OCI-LY1 (cell line): ENCODE results near the gene RERG.

Experiments used
- H2AFZ ChIP-seq: fragments of 200-600 bp; sonication (generic), shearing (Covaris generic); 2 replicates; pipeline ENCODE4 v1.6.0; 2014; ENCODE audit warnings: antibody characterized with exemption, mild to moderate bottlenecking, low read length
- H3F3A ChIP-seq: fragments of 200-600 bp; sonication (generic), shearing (Covaris generic); 2 replicates; pipeline ENCODE4 v1.6.0; 2014; ENCODE audit warnings: mild to moderate bottlenecking, antibody characterized with exemption, low read length, moderate library complexity; ENCODE audit not compliant: insufficient read depth
- H3K27ac ChIP-seq: fragments of 200-600 bp; sonication (generic); 2 replicates; pipeline ENCODE4 v1.5.1; 2014; ENCODE audit warnings: low read length, mixed run types, mild to moderate bottlenecking, low read depth; ENCODE audit not compliant: poor library complexity, severe bottlenecking
- H3K27me3 ChIP-seq: fragments of 200-600 bp; sonication (generic); 2 replicates; pipeline ENCODE4 v1.6.0; 2014; ENCODE audit warnings: antibody characterized with exemption, mild to moderate bottlenecking, low read length, moderate library complexity; ENCODE audit not compliant: insufficient read depth
- H3K36me3 ChIP-seq: fragments of 200-600 bp; sonication (generic); 2 replicates; pipeline ENCODE4 v1.6.1; 2014; ENCODE audit warnings: mild to moderate bottlenecking, antibody characterized with exemption, low read length, moderate library complexity, mixed read lengths; ENCODE audit not compliant: insufficient read depth
- H3K4me1 ChIP-seq: fragments of 200-600 bp; sonication (generic); 2 replicates; pipeline ENCODE4 v1.5.1; 2014; ENCODE audit warnings: mild to moderate bottlenecking, low read length, moderate library complexity; ENCODE audit not compliant: insufficient read depth, severe bottlenecking
- H3K4me2 ChIP-seq: fragments of 200-600 bp; sonication (generic), shearing (Covaris generic); 2 replicates; pipeline ENCODE4 v1.6.1; 2014; ENCODE audit warnings: low read length
- H3K4me3 ChIP-seq: fragments of 200-600 bp; sonication (generic); 2 replicates; pipeline ENCODE4 v1.5.1; 2014; ENCODE audit warnings: low read length, low read depth, mild to moderate bottlenecking, mixed read lengths; ENCODE audit not compliant: poor library complexity, severe bottlenecking
- H3K79me2 ChIP-seq: fragments of 200-600 bp; shearing (Covaris generic); 2 replicates; pipeline ENCODE4 v1.6.1; 2016; ENCODE audit warnings: mixed run types, low read length, mixed read lengths; ENCODE audit not compliant: insufficient read depth
- H3K9ac ChIP-seq: fragments of 200-600 bp; sonication (generic), shearing (Covaris generic); 2 replicates; pipeline ENCODE4 v1.6.1; 2014; ENCODE audit warnings: mild to moderate bottlenecking, low read length, mixed read lengths
- H3K9me2 ChIP-seq: fragments of 200-600 bp; sonication (generic), shearing (Covaris generic); 2 replicates; pipeline ENCODE4 v1.6.1; 2014; ENCODE audit warnings: low read depth, mild to moderate bottlenecking, low read length, mixed read lengths
- H3K9me3 ChIP-seq: fragments of 200-600 bp; shearing (Covaris generic); 2 replicates; pipeline ENCODE4 v1.6.1; 2014; ENCODE audit warnings: low read length, mixed read lengths
- H4K20me1 ChIP-seq: fragments of 200-600 bp; sonication (generic), shearing (Covaris generic); 2 replicates; pipeline ENCODE4 v1.6.0; 2016; ENCODE audit warnings: mild to moderate bottlenecking, low read length; ENCODE audit not compliant: insufficient read depth
- CTCF ChIP-seq: fragments of 200-600 bp; sonication (generic), shearing (Covaris generic); IDR thresholded peaks from 2 replicates; pipeline ENCODE4 v1.5.1; 2017; ENCODE audit warnings: mild to moderate bottlenecking, antibody characterized with exemption, low read length, moderate library complexity, mixed read lengths
- EZH2 ChIP-seq: fragments of 200-600 bp; sonication (generic), shearing (Covaris generic); IDR thresholded peaks from 2 replicates; pipeline ENCODE4 v1.8.0; 2017; ENCODE audit warnings: borderline replicate concordance, mixed run types, mild to moderate bottlenecking, antibody characterized with exemption, low read length, moderate library complexity, mixed read lengths

RERG gene

DNA sequence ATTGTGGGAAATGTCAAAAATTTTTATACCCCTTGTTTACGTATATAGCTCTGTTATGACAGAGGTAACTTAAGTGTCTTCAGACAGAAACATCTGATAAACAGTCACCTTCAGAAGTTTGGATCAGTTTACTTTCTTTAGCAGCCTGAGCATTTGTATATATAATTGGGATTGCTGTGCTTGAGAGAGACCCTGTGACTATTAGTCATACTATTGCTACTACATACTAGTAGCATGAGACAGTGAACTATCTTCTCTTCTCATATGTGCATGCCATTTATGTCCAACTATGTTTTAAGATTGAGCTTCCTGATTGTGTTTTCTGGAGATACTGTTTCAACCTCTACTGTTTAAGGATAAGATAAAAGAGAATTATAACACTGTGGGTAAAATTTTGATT lies 146.9 kb downstream of the RERG start:
- Histone ChIP-seq H3K4me3 (no peak overlapping the region), H2AFZ (no peak overlapping the region), H3K4me2 (no peak overlapping the region), H3K9me3 (no peaks in the 10 kb centered on the region), H3K27ac (no peak overlapping the region), H3F3A (no peaks in the 10 kb centered on the region), H4K20me1 (no peaks in the 10 kb centered on the region), H3K4me1 (no peaks in the 10 kb centered on the region), H3K36me3 (no peaks in the 10 kb centered on the region), H3K9me2 (no peaks in the 10 kb centered on the region), H3K79me2 (no peaks in the 10 kb centered on the region), H3K9ac (no peak overlapping the region), H3K27me3 (no peaks in the 10 kb centered on the region)
- no peak for TF ChIP-seq CTCF
- TF ChIP-seq EZH2: no peak

GRCh38 chr12:15059123-15059522 lies 162.1 kb downstream of the RERG start:
- Histone ChIP-seq H3K36me3 (no peaks in the 10 kb centered on the region), H3K9ac (no peak overlapping the region), H3K4me1 (no peaks in the 10 kb centered on the region), H2AFZ (no peak overlapping the region), H3K27me3 (no peaks in the 10 kb centered on the region), H3K9me2 (no peaks in the 10 kb centered on the region), H3K9me3 (no peaks in the 10 kb centered on the region), H3F3A (no peaks in the 10 kb centered on the region), H3K4me2 (no peak overlapping the region), H3K4me3 (no peak overlapping the region), H3K27ac (no peak overlapping the region), H3K79me2 (no peaks in the 10 kb centered on the region), H4K20me1 (no peaks in the 10 kb centered on the region)
- TF ChIP-seq EZH2 (no peak), CTCF (no peak)
